Activated CD4-positive, alpha-beta T cell treated with anti-CD3 and anti-CD28 coated beads for 24 hours (primary cell): ENCODE results near the gene ABHD5.

ENCODE experiments used
- DNase-seq, 2 donors: peaks; one replicate each; pipeline ENCODE4 v3.0.0-alpha.2; 2020; ENCODE audit warnings: low read depth in 2 of 2

The ABHD5 gene

DNA sequence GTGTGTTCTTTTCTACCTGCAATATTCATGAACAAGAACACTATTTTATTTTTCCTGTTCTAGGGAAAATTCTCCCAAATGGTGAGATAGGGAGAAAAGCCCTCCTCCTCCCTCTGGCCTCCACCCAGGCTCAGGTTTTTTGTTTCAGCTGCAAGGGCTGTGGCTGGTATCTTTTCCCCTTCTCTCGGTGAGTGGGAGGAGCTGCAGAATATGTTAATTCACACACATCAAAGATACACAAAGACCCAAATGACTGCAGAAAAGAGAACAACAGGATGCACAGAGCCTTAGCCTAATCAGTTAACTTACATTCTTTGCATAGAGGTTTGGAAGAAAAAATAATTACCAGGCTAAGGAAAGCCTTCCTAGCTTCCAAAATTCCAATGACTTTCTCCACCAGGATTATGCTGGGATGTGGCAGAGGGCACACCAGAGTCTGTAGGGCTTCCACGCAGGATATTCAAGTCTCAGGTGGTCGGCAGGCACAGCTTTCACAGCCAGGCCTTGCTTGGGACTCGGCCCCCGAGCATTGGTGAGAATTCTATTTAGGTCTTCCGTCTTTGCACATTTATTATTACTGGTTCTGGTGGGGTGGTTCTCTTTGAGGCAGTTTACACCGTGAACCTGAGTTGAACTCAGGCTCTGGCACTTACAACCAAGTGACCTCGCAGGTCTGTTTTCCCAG lies 64.9 kb downstream of the ABHD5 start:
- DNase-seq: no peak

DNA sequence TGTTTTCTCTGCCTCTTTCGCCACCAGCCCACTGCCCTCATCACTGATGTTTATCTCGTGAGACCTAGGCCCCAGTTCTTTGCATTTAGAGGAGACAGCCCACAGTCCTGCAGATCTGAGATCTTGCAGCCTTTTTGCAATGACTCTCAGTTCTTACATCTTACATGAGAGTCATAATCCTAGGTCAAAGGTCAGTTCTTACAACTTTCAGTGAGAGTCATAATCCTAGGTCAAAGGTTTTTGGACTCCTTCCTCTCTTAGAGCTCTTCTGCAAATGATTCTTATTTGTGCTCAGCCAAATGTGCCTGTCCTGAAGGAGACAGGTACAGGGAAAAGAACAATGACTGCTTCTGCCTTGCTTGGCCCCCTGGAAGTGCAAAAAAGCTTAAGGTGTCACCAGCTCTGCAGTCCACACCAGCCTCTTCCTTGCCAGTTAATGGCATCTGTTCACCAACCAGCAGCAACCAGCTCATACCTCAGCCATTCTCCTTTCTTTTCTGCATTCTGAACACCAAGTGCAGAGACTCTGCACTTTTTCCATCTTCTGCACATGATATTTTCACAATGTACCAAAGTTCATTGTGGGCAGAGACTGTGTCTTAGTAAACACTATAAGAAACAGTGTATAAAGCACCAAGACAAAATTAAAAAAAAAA lies 67.1 kb downstream of the ABHD5 start:
- no peak for DNase-seq

DNA sequence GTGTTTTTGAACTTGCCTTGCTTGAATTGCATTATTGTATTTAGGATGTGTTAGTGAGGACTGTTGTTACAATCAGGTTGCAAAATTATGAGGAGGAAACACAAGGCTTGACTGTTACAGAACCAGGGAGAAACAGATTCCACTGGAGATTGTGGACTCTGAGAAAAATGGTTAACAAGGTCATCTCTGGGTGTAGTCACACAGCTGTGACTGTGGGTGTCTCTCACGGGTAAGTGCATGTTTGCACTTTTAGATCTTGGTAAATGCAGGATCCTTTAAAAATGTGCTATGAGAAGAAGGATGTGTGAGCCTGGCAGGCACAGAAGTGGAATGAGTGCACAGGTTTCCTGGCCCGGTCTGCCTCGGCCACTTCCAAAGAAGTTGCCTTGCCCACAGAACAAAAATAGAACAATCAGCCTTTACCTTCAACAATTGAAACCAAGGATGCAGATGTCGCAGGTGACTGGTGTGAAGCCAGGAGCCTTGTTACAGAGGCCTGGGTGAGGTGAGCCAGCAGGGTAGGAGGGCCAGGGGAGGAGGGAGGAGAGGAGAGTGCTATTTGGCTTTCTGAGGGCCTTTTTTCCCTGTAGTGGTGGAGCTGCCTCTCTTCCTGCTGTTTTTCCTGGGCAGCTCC lies 68.0 kb downstream of the ABHD5 start:
- no peak for DNase-seq

DNA sequence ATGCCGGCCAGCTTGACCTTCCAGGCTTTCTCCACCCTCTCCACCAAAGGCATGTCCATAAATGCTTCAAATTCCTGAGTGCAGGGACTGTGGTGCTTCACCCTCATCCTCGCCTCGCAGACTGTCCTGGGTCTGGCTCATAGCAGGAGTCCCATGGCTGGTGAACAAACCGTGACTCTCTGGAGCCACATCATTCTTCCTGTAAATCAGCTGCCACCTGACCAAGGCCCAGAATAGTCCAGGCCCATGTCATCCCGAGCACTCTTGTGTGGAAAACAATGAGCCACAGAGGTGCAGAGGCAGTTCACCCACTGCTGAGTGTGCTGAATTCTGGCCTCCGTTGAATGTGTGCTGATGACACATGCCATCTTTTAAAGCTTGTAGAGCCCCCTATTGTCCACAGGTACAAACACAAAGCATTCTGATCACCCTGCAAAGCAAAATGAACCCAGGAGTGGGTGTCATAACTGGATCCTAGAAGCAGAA lies 68.6 kb downstream of the ABHD5 start:
- no peak for DNase-seq

DNA sequence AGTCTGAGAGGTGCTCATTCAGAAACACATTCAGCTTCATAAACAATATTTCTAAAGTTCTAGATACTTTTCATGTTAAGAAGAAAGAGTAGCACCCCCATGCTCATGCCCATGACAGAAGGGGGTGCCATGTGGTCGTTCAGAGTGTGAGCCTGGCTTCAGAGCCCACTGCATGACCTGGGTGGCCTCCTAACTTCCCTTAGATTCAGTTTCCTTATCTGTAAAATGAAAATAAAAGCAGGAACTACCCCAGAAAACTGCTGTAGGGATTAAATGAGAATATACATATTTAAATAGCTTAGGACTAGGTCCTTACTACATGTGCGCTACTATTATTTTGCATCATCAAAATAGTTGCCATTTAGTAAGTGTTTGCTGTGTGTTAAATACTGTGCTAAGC lies 69.2 kb downstream of the ABHD5 start:
- no peak for DNase-seq

DNA sequence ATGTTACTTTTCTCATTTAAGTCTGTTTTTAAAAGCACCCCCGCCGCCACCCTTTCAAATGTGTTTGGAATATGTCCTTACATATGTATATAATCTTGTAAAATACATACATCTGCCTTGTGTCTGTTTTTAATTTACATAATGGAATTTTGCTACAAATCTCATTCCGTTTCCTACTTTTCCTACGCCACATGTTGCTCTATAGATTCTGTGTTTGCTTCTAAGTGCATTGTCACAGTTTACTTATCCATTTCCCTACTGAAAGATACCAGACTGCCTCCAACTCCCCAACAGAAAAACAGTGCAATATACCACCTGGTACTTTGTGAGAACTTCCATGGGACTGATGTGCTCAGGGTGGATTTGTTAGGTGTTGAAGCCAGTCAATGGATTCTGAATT lies 70.2 kb downstream of the ABHD5 start:
- DNase-seq: no peak

DNA sequence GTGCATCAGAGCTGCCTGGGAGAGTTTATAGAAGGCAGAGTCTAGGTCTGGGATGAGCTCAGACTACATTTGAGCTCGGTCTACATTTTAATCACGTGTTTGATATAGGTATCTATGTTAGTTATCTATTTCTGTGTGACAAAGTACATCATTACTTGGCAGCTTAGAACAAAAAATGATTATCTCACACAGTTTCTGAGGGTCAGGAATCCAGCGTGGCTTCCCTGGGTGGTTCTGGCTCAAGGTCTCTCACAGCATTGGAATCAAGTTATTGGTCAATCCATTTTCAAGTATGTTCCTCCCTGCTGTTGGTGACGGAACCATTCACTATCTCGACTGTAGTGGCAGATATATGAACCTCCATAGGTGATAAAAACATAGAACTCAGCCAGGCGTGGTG lies 71.7 kb downstream of the ABHD5 start:
- no peak for DNase-seq

DNA sequence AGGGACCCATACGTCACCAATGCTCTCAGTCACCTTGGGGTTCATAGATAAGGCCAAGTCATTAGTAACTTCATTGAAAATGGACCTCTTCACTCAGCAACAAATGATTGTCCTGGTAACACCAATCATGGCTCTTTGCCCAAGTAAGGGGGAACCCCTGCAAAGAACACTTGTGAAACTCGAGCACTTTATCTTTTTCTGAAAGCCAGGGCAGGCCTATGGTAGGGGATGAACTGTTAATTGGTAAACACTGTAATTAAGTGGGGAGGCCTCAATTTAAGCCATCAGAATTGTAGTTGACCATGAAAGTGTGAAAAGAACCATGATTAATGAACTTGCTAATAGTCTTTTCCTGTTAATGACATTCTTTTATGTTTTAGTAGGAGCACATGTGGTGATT lies 73.3 kb downstream of the ABHD5 start:
- no peak for DNase-seq

DNA sequence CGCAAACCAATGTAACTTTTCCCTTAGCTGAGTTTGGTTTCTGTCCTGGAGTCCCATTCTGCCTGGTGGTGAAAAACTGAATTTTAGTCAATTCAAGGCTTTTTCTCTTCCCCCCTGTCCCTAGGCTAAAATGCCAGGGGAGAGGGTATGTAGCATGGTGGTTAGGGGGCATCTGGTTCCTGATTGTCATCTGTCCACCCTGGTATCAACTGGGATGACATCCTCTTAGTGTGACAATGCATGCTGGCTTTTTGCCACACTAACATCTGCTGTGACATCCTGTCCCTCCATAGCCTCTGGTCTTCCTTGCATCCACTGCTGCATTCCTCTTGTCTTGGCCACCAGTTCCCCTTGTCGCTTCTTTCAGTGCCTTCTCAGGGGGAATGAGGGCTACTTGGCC lies 73.7 kb downstream of the ABHD5 start:
- no peak for DNase-seq

DNA sequence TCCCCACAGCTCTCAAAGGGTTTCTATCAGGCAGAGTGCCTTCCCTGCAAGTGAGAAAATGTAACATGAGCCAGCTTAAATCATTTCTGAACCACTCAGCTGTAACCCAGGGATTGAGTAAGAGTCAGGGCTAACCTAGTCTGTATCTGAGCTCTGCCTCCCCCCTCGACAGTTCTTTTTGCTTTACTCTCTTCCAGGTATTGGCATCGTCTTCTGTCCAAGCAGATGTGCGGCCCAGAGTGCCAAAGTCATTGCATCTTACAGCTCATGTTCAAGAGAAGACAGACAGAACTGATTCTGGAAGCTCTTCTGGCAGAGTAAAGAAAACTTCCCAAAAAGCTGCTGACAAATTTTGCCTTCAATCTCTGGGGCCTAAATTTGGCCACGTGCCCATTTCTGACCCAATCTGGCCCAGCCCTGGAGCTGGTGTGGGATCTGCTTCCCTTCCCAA lies 74.8 kb downstream of the ABHD5 start:
- no peak for DNase-seq

DNA sequence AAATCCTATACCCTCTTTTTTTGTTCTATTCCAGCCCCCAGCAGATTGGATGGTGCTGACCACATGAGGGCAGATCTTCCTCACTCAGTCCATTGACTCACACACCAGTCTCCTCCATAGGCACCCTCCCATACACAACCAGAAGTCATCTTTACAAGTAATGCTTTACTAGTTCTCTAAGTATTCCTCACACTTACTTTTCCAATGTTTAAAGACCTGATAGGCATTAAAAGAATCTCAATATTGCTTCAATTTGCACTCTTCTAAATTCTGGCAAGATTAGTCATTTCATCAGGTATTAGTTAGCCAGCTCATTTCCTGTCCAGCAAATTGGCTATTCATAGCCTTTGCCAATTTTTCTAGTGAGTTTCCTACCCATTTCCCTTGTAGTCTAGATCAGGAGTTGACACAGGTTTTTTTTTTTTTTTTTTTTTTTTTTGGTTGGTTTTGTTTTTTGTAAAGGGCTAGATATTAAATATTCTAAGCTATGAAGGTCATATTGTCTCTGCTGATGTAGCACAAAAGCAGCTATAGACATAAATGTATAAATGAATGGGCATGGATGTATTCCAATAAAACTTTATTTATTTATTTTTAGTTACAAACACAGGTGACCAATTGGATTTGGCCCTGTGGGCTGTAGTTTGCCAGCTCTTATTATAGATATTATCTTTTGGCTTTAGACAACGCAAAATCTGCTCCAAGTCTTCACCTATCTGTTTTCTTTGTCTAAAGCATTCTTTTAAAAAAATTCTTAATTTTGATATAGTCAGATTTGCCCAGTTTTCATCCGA lies 76.1 kb downstream of the ABHD5 start:
- DNase-seq: no peak

DNA sequence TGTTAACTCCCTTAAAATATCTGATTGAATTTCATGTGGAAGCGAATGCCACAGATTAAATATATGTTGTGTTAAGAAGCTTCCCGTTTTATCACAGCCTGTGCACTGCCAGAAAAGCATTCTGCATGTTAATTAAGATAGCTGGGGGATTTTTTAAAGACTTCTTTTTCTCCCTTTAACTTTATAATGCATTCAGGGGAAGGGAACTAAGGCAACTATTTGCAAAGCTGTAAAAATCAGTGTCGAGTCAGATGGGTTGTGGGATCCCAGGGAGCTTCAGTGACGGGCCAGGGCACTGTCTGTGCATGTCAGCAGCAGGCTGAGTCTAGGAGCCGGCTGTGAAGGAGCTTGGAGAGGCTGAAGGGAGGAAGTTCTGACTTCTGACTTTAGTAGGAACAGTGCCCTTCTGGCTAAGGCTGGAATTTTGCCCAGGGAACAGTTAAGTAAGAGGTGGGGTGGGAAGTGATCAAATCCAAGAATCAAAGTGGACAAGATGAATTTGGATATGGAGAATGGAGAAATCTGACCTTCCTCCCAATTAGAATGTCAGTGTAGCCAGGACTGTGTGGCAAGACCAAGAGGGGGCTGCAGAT lies 77.7 kb downstream of the ABHD5 start:
- DNase-seq: no peak

DNA sequence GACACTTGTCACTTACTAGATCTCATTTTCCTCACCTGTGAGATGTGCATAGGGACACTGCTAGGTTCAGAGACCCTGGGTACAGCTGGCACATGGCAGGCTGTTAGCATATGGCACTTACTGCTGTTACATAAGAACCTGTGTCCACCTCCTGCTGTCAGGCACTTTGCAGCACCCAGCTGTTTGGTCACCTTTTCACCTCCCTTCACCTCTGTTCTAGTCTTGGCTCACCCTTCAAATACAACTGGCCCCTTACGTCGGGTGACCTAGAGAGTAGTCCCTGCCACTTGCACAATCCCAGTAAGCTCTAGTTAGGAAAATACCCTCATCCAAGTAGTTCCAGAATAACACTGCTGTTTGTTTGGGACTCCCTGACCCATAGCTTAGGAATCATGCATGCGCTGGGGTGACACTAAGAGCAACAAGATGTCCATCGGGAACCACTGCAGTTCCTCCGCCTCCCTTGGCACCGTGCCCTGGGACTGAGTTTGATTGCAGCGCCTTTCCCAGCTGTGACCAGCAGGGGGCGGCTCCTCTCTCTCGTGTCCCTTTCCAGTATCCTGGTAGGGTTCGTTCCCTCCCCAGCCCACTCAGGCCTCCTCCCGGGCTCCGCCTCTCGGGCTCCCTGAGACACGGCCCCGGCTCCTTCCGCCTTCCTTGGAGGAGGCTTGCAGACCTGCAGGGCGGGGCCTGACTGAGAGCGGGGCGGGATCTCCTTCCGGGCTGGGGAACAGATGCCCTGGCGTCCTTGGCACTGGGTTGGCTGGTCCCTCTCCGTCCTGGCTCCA lies 78.6 kb downstream of the ABHD5 start:
- peak; percentile 68 to 75 for DNase-seq

DNA sequence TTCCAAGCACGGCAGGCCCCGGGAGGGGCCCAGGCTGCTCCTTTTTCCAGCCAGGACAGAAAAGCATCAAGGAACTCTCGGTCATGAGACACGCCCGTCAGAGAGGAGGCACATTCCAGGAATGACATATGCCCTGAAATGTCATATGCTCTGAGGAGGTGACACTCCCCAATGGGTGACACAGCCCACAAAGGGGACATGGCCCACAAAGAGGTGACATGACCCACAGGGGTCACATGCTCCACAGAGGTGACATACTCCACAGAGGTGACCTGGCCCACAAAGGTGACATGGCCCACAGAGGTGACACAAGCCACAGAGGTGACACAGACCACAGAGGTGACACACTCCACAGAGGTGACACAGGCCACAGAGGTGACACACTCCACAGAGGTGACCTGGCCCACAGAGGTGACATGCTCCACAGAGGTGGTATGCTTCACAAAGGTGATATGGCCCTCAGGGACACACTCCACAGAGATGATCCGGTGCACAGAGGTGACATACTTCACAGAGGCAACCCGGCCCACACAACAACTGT lies 79.2 kb downstream of the ABHD5 start:
- DNase-seq: no peak

DNA sequence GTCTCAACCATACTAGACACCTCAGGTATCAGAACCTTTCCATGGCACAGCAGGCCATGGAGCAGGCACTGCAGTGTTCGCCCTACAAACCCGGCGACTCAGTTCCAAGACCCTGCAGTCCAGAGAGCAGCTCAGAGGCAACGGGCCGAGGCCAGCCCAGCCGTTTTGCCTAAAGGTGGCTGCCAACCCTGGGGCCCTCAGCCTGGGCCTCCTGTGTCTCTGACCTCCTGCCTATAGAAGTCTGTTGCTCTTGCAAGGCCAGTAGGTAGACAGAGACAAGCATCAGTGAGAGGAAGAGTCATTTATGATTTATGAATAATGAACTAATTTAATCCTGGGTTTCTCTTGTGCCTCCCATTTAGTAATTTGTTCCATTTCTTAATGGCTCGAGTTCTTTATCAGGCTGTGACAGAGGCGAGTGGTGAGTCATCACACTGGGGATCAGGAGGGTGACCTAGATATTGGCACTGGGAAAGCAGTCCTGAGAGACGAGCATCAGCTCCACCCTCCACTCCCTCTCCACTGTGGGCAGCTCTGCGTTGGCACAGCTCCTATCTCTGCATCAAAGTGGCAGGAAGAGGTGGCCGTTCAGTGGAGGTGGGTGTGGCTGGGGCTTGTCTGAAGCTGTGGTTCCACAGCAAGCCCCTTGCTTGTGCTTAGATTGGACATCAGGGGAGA lies 79.8 kb downstream of the ABHD5 start:
- no peak for DNase-seq

DNA sequence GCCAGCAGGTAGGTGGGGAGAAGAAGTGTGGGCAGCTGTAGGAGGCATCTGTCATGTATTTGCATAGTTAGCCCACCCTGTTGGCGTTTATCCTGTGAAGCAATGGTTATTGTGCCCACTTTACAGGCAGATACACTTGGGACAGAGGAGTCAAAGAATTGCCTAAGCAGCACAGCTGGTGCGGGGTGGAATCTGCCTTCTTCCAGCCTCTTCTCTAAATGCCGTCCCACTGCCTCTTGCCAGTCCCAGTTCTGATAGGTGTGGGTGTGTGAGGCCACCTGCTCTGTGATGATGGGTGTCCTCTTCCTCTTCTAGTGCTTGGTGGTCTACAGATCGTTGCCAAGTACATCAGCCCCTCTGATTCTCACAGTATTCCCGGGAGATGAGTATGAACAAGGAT lies 80.9 kb downstream of the ABHD5 start:
- no peak for DNase-seq

DNA sequence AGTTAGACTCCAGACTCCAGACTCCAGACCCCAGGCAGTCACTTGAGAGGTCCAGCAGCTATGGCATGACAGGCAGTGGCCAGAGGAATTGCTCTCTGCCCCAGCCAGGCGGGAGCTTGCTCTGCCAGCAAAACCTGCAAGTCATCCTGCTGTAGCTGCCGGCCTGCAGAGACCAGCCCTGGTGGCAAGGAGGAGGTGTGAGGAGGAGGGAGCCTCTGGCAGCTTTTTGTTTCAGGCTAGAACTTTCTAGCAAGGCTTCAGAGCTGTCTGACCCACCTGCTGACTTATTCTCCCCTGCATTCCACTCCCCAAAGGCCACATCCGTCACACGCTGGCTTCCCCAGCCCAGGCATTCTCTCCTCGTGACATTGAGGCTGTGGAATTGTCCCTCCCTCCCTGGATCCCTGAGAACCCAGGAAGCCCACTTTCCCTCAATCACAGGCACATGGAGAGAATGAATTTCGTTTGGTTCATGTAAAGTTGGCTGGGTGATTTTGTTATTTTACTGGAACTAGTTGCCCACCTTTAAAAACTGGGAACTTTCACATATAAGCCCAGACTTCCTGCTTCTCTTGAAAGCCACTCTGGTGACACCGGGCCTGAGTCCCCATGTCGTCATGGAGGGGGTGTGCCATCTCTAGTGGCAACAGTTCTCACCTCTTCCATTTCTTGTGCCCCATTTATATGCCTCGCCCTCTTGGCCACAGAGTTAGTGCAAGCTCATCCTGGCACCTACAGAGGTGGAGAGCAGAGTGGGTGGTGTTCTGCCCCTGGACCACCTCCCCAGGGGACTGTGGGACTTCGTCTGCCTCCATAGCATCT lies 82.7 kb downstream of the ABHD5 start:
- no peak for DNase-seq

DNA sequence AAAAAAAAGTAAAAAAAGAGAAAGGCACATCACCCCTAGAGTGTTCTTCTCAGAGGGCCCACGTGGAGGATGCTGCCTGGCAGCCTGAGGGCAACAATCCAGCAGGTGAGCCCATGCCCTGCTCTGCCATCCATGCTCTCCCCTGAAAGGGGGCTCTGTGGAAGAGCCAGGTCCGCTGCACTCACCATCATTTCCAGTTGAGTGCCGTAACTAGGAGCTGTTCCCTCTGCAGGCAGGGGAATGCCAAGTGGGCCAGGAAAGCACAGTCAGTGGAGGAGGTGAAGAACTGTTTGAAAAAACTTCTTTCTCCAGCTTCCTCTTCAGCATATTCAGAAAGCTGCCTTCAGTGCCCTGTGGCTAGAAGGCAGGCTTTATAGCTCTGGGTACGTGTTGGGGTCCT lies 84.1 kb downstream of the ABHD5 start:
- DNase-seq: no peak

DNA sequence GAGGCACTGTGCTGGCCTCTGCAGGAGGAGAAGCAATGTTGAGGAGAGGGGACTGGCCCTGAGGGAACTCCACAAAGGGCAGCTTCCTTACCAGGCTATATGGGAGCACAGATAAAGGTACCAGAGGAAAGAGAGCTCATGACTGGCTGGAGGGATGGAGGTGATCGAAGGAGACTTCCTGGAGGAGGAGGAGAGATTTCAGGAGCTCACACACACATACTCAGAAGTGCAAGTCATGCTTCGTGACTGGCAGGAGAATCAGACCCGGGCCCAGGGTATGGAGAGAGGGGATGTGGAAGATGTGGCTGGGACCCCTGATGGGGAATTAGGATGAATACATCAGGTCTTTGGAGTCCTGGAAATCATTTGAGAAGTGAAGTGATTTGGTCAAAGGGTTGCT lies 85.4 kb downstream of the ABHD5 start:
- no peak for DNase-seq
